Ascending aorta (tissue), 2 donors: ENCODE data around the gene IFT22. TPM values are rescaled to one million over a fixed set of nuclear protein-coding genes. Genes with fewer than 3 reads are reported as not detected.

Experiments used
- DNase-seq, 2 donors: peaks; one replicate each; pipeline ENCODE4 v3.0.0-alpha.2; 2019; ENCODE audit warnings: low spot score in 2 of 2
- H3K27ac ChIP-seq, 2 donors: fragments of 200-600 bp; sonication (generic); one replicate each; pipeline ENCODE4 v1.5.1; 2016 to 2017; ENCODE audit warnings: mild to moderate bottlenecking in 1 of 2
- H3K27me3 ChIP-seq: fragments of 200-600 bp; sonication (generic); one replicate; pipeline ENCODE4 v1.5.1; 2017
- H3K36me3 ChIP-seq, 2 donors: fragments of 200-600 bp; sonication (generic); one replicate each; pipeline ENCODE4 v1.5.1; 2016
- H3K4me1 ChIP-seq, 2 donors: fragments of 200-600 bp; sonication (generic); one replicate each; pipeline ENCODE4 v1.5.1; 2016 to 2017; ENCODE audit warnings: mild to moderate bottlenecking in 1 of 2
- H3K4me3 ChIP-seq, 2 donors: fragments of 200-600 bp; sonication (generic); one replicate each; pipeline ENCODE4 v1.5.1; 2016 to 2017; ENCODE audit warnings: mild to moderate bottlenecking in 1 of 2
- H3K9me3 ChIP-seq, 2 donors: fragments of 200-600 bp; sonication (generic); one replicate each; pipeline ENCODE4 v1.5.1; 2016
- CTCF ChIP-seq, 3 experiments: fragments of 200-600 bp in 2 of 3; fragments of 450-650 bp in 1 of 3; sonication (generic) in 2 of 3; IDR thresholded peaks; one replicate each; pipeline ENCODE4 v1.5.1; 2016 to 2019; ENCODE audit warnings: antibody characterized with exemption in 3 of 3, mild to moderate bottlenecking in 1 of 3, moderate library complexity in 1 of 3
- intact Hi-C: fragments of 100-400 bp; cut with DNase I; formaldehyde crosslinking; loops from one replicate; pipeline ENCODE4 v1.15.1; 2023
- total RNA-seq: library from RNA; depleted of rRNA; stranded (reverse); fragments of >200 nt; gene quantifications from one replicate; pipeline ENCODE4 v1.1.0, GENCODE V29; 2016

IFT22 gene
- total RNA-seq: 19.8 TPM

DNA sequence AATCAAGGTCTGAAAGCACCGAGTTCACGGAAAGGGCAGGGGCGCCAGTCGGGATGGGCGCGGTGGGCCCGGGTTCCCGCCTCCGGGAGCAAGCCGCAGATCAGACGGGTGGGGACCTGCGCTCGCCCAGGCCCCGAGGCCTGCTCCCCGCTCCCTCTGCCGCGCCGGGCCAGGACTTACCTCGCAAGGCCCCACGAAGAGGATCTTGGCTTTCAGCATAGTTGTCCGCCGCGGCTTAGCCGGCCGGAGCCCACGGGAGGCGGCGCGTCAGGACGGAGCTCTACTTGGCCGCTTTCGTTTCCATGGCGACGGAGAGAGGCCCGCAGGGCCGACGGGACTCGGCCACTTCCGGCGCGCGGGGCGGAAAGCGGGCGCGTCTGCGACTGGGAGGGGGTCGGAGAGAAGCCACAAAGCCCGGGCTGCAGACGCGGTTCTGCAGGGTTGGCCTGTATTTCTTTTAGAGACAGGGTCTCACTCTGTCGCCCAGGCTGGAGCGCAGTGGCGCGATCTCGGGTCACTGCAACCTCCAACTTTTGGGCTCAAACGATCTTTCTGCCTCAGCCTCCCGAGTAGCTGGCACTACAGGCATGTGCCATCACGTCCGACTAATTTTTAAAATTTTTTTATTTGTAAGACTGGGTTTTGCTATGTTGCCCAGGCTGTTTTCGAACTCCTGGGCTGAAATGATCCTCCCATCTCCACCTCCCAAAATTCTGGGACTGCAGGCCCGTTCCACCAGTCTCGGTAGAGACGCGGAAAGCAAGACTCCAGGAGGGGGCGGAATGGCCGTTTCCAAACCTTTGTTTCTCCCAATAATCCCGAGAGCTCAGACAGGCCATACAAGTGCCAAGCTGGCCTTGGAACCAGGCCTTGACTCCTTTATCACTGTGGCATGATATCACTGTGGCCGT lies at the start of gene IFT22:
Gene IFT22 (minus strand): TSS at position 322 of the 911 bp plus-strand sequence. CDS start 103 bp downstream, at position 219.
- Histone ChIP-seq H3K27me3 (no peaks in the 10 kb centered on the region), H3K27ac (peak within 1 kb of the TSS; percentile 46 to 62), H3K4me1 (peaks cover 0 to 9% of the 10 kb centered on the region in 2 donors), H3K4me3 (peak within 1 kb of the TSS; percentile 79 to 80), H3K36me3 (peaks cover 2 to 14% of the 10 kb centered on the region in 2 donors), H3K9me3 (no peaks in the 10 kb centered on the region)
- DNase-seq: peak; percentile 53 to 93
- peak in 2 of 3 experiments; percentile 8 to 25 for TF ChIP-seq CTCF (IDR thresholded peaks at IDR 0.05)
- intact Hi-C loops: no loop called here

- TF ChIP-seq CTCF (IDR thresholded peaks at IDR 0.05): no peak
- no peak for DNase-seq
- no peaks in the 10 kb centered on the region for H3K4me1 ChIP-seq
- no peak overlapping the region for H3K4me3 ChIP-seq
- H3K27ac ChIP-seq: no peak overlapping the region
- intact Hi-C loops: no loop called here
- no peaks in the 10 kb centered on the region for H3K36me3 ChIP-seq
- no peaks in the 10 kb centered on the region for H3K27me3 ChIP-seq
- no peaks in the 10 kb centered on the region for H3K9me3 ChIP-seq
Observed at GRCh38 chr7:101370836-101371235, 49.2 kb upstream of the IFT22 start.

DNA sequence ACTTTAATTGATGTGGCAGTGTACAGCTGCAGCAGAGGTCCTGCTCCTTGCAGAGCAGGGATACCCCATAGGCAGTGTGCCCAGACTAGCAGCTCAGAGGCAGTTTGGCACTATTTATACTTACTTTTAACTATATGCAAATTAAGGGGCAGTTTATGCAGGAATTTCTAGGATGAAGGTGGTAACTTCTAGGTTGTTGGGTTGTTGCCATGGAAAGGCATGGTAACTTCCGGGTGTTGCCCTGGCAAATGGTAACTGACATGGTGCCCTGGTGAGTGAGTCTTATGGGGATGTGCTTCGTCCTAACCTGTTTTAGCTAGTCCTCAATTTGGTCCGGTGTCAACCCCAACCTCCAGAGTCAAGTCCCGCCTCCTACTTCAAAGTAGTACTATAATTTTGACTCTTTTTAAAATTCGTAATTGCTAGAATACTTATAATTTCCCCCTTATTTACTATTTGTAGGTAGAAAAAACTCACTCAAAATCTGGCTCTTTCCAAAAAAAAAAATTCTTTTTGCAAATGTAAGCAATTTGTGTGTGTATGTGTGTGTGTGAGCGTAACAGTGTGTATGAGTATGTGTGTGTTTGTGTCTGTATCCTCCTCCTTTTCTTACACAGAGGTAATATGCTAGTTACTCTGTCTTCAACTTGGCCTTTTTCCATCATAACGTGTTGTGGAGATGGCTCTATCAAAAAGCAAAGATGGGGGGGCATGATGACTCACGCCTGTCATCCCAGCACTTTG lies 47.0 kb upstream of the IFT22 start:
- Histone ChIP-seq H3K4me3 (no peak overlapping the region), H3K9me3 (no peaks in the 10 kb centered on the region), H3K27me3 (no peaks in the 10 kb centered on the region), H3K4me1 (peaks cover 0 to 6% of the 10 kb centered on the region in 2 donors), H3K27ac (no peak overlapping the region), H3K36me3 (no peaks in the 10 kb centered on the region)
- TF ChIP-seq CTCF (IDR thresholded peaks at IDR 0.05): no peak
- no peak for DNase-seq
- intact Hi-C loops: no loop called here

- H3K27me3 ChIP-seq: no peaks in the 10 kb centered on the region
- intact Hi-C loops: no loop called here
- DNase-seq: no peak
- H3K4me3 ChIP-seq: no peak overlapping the region
- no peak overlapping the region for H3K27ac ChIP-seq
- no peaks in the 10 kb centered on the region for H3K9me3 ChIP-seq
- no peak for TF ChIP-seq CTCF (IDR thresholded peaks at IDR 0.05)
- H3K4me1 ChIP-seq: peaks cover 3 to 15% of the 10 kb centered on the region in 2 donors
- no peaks in the 10 kb centered on the region for H3K36me3 ChIP-seq
Observed at GRCh38 chr7:101367676-101368075, 46.1 kb upstream of the IFT22 start.

DNA sequence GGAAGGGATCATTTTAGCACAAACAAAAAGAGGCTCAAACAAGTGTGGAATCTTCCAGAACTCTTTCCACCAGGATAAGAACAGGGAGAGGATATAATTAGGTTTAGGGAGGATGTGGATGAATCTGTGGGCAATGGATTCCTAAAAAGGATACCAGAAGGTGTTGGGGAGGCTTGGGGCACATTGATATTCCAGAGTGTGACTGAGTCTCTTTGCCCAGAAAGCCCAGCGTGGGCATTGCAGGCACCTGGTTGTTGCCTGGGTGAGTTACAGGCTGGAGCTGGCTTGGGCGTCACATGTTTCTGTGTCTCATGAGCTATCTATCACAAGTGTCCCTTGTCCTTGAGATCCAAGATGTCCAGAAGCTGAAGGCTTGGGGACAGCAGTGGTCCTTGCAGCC lies 44.3 kb upstream of the IFT22 start:
- no peak for DNase-seq
- peaks cover 3 to 17% of the 10 kb centered on the region in 2 donors for H3K4me1 ChIP-seq
- no peak overlapping the region for H3K4me3 ChIP-seq
- no peaks in the 10 kb centered on the region for H3K36me3 ChIP-seq
- no peaks in the 10 kb centered on the region for H3K9me3 ChIP-seq
- no peak overlapping the region for H3K27ac ChIP-seq
- no peak for TF ChIP-seq CTCF (IDR thresholded peaks at IDR 0.05)
- H3K27me3 ChIP-seq: no peaks in the 10 kb centered on the region
- intact Hi-C loops: no loop called here
